ENCODE measurements around the gene ROR1.

ROR1 gene

GRCh38 chr1:63887809-63888208 is 114.0 kb downstream of the ROR1 start:
- no peak for DNase-seq

GRCh38 chr1:63888984-63889383 is 115.2 kb downstream of the ROR1 start:
- no peak for DNase-seq

- DNase-seq: no peak
Measured at GRCh38 chr1:63890468-63890867, 116.7 kb downstream of the ROR1 start.

GRCh38 chr1:63891060-63891690 is 117.4 kb downstream of the ROR1 start:
- DNase-seq: no peak

GRCh38 chr1:63892632-63893395 is 119.0 kb downstream of the ROR1 start:
- DNase-seq: peak; percentile 18 to 65

- DNase-seq: no peak
Measured at GRCh38 chr1:63893976-63894375, 120.2 kb downstream of the ROR1 start.

GRCh38 chr1:63894627-63895265 is 120.9 kb downstream of the ROR1 start:
- DNase-seq: no peak

- DNase-seq: no peak
Measured at GRCh38 chr1:63896755-63897154, 122.9 kb downstream of the ROR1 start.

- DNase-seq: no peak
Measured at GRCh38 chr1:63898428-63899196, 124.8 kb downstream of the ROR1 start.

- no peak for DNase-seq
Measured at GRCh38 chr1:63901094-63901493, 127.3 kb downstream of the ROR1 start.

- no peak for DNase-seq
Measured at GRCh38 chr1:63902844-63903589, 129.2 kb downstream of the ROR1 start.

GRCh38 chr1:63903947-63904610 is 130.3 kb downstream of the ROR1 start:
- DNase-seq: no peak

GRCh38 chr1:63904826-63905225 is 131.0 kb downstream of the ROR1 start:
- DNase-seq: peak in 1 of 2 experiments; percentile 51

GRCh38 chr1:63906047-63906704 is 132.4 kb downstream of the ROR1 start:
- peak; percentile 33 to 75 for DNase-seq

- no peak for DNase-seq
Measured at GRCh38 chr1:63907051-63907450, 133.2 kb downstream of the ROR1 start.

- no peak for DNase-seq
Measured at GRCh38 chr1:63908016-63908415, 134.2 kb downstream of the ROR1 start.

- DNase-seq: no peak
Measured at GRCh38 chr1:63909526-63909925, 135.7 kb downstream of the ROR1 start.

- no peak for DNase-seq
Measured at GRCh38 chr1:63911049-63911448, 137.2 kb downstream of the ROR1 start.

GRCh38 chr1:63912643-63913042 is 138.8 kb downstream of the ROR1 start:
- DNase-seq: no peak

GRCh38 chr1:63913533-63913932 is 139.7 kb downstream of the ROR1 start:
- no peak for DNase-seq

- DNase-seq: no peak
Measured at GRCh38 chr1:63914241-63914640, 140.4 kb downstream of the ROR1 start.

All from NCI-H524 (cell line).